OCI-LY1 (cell line): ENCODE results near the gene ANTKMT.

ENCODE experiments used
- EZH2 ChIP-seq: fragments of 200-600 bp; sonication (generic), shearing (Covaris generic); IDR thresholded peaks from 2 replicates; pipeline ENCODE4 v1.8.0; 2017; ENCODE audit warnings: borderline replicate concordance, mixed run types, mild to moderate bottlenecking, antibody characterized with exemption, low read length, moderate library complexity, mixed read lengths
- TF ChIP-seq, protein P1 (sequence below): fragments of 200-600 bp; sonication (generic), shearing (Covaris generic); IDR thresholded peaks from 2 replicates; pipeline ENCODE4 v1.5.1; 2017; ENCODE audit warnings: mild to moderate bottlenecking, antibody characterized with exemption, low read length, moderate library complexity, mixed read lengths

DNA sequence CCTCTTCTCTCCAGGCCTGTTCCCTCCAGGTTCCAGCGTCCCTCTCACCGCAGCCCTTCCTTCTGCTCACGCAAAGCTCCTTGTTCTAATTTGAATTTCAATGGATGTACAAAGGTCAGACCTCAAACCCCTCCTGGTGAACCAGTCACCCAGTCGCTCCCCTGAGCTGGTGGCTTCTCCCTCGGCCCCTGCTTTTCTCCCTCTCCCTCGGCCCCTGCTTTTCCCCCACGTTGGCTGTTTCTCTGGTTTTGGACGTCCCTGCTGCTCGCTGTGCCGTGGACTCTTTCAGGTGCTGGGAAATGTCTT is 31.0 kb downstream of the ANTKMT start:
- TF ChIP-seq, protein P1, sequence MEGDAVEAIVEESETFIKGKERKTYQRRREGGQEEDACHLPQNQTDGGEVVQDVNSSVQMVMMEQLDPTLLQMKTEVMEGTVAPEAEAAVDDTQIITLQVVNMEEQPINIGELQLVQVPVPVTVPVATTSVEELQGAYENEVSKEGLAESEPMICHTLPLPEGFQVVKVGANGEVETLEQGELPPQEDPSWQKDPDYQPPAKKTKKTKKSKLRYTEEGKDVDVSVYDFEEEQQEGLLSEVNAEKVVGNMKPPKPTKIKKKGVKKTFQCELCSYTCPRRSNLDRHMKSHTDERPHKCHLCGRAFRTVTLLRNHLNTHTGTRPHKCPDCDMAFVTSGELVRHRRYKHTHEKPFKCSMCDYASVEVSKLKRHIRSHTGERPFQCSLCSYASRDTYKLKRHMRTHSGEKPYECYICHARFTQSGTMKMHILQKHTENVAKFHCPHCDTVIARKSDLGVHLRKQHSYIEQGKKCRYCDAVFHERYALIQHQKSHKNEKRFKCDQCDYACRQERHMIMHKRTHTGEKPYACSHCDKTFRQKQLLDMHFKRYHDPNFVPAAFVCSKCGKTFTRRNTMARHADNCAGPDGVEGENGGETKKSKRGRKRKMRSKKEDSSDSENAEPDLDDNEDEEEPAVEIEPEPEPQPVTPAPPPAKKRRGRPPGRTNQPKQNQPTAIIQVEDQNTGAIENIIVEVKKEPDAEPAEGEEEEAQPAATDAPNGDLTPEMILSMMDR: no peak
- no peak for TF ChIP-seq EZH2
